Measurements from ENCODE around the gene SPC24. TPM values are rescaled to one million over a fixed set of nuclear protein-coding genes. Genes with fewer than 3 reads are reported as not detected.
A peak's percentile ranks its signal among the peaks of the same experiment; 100 is the strongest.
"Not testable (repeated sequence)": the region's sequence is repeated elsewhere in the genome, so short reads cannot be mapped to it uniquely, and the experiment has no call there.

Gene SPC24
- total RNA-seq, 1 donor from 2014 or later = 12.0 TPM

GRCh38 chr19:11191934-11192333, 36.4 kb upstream of the SPC24 start:
- no peak overlapping the region for H3K9ac ChIP-seq (ENCODE audit: low read depth in 1 of 3, low read length in 3 of 3)
- H3K36me3 ChIP-seq (ENCODE audit: control insufficient read depth in 3 of 3, insufficient read depth in 3 of 3, low read length in 3 of 3) = peaks cover 18 to 32% (median 23%) of the 10 kb centered on the region in 3 donors
- H3K4me3 ChIP-seq (ENCODE audit: low read length in 3 of 3) = no peak overlapping the region
- no peaks in the 10 kb centered on the region for H3K27me3 ChIP-seq (ENCODE audit: control insufficient read depth in 3 of 3, insufficient read depth in 3 of 3, low read length in 3 of 3)
- peaks cover 0 to 3% (median 0%) of the 10 kb centered on the region in 3 donors for H3K9me3 ChIP-seq (ENCODE audit: control insufficient read depth in 3 of 3, low read length in 3 of 3)
- H3K4me1 ChIP-seq (ENCODE audit: control insufficient read depth in 3 of 3, insufficient read depth in 3 of 3, low read length in 3 of 3) = peaks cover 37 to 41% (median 41%) of the 10 kb centered on the region in 3 donors
- peak overlapping the region; percentile 68 for H3K27ac ChIP-seq (ENCODE audit: low read depth, low read length)

GRCh38 chr19:11191273-11191755, 35.7 kb upstream of the SPC24 start:
- H3K4me1 ChIP-seq (ENCODE audit: control insufficient read depth in 3 of 3, insufficient read depth in 3 of 3, low read length in 3 of 3) = peaks cover 35 to 37% (median 37%) of the 10 kb centered on the region in 3 donors
- H3K4me3 ChIP-seq (ENCODE audit: low read length in 3 of 3) = peak overlapping the region in 1 of 3 donors; percentile 10
- H3K9ac ChIP-seq (ENCODE audit: low read depth in 1 of 3, low read length in 3 of 3) = no peak overlapping the region
- H3K36me3 ChIP-seq (ENCODE audit: control insufficient read depth in 3 of 3, insufficient read depth in 3 of 3, low read length in 3 of 3) = peaks cover 22 to 32% (median 23%) of the 10 kb centered on the region in 3 donors
- peak overlapping the region; percentile 68 for H3K27ac ChIP-seq (ENCODE audit: low read depth, low read length)
- H3K9me3 ChIP-seq (ENCODE audit: control insufficient read depth in 3 of 3, low read length in 3 of 3) = peaks cover 0 to 3% (median 0%) of the 10 kb centered on the region in 3 donors
- no peaks in the 10 kb centered on the region for H3K27me3 ChIP-seq (ENCODE audit: control insufficient read depth in 3 of 3, insufficient read depth in 3 of 3, low read length in 3 of 3)

- Histone ChIP-seq H3K27me3 (ENCODE audit: control insufficient read depth in 3 of 3, insufficient read depth in 3 of 3, low read length in 3 of 3) (no peaks in the 10 kb centered on the region), H3K4me1 (ENCODE audit: control insufficient read depth in 3 of 3, insufficient read depth in 3 of 3, low read length in 3 of 3) (peaks cover 32 to 33% (median 33%) of the 10 kb centered on the region in 3 donors), H3K36me3 (ENCODE audit: control insufficient read depth in 3 of 3, insufficient read depth in 3 of 3, low read length in 3 of 3) (peaks cover 22 to 37% (median 22%) of the 10 kb centered on the region in 3 donors), H3K9me3 (ENCODE audit: control insufficient read depth in 3 of 3, low read length in 3 of 3) (peaks cover 0 to 3% (median 0%) of the 10 kb centered on the region in 3 donors), H3K9ac (ENCODE audit: low read depth in 1 of 3, low read length in 3 of 3) (no peak overlapping the region), H3K4me3 (ENCODE audit: low read length in 3 of 3) (no peak overlapping the region), H3K27ac (ENCODE audit: low read depth, low read length) (peak overlapping the region; percentile 68)
These were observed 34.9 kb upstream of the SPC24 start for GRCh38 chr19:11190501-11190900.

- Histone ChIP-seq H3K9ac (ENCODE audit: low read depth in 1 of 3, low read length in 3 of 3) (no peak overlapping the region), H3K27ac (ENCODE audit: low read depth, low read length) (no peak overlapping the region), H3K27me3 (ENCODE audit: control insufficient read depth in 3 of 3, insufficient read depth in 3 of 3, low read length in 3 of 3) (no peaks in the 10 kb centered on the region), H3K4me1 (ENCODE audit: control insufficient read depth in 3 of 3, insufficient read depth in 3 of 3, low read length in 3 of 3) (peaks cover 18 to 21% (median 18%) of the 10 kb centered on the region in 3 donors), H3K4me3 (ENCODE audit: low read length in 3 of 3) (no peak overlapping the region), H3K36me3 (ENCODE audit: control insufficient read depth in 3 of 3, insufficient read depth in 3 of 3, low read length in 3 of 3) (peaks cover 11 to 27% (median 12%) of the 10 kb centered on the region in 3 donors), H3K9me3 (ENCODE audit: control insufficient read depth in 3 of 3, low read length in 3 of 3) (peaks cover 0 to 3% (median 0%) of the 10 kb centered on the region in 3 donors)
These were observed 31.9 kb upstream of the SPC24 start for GRCh38 chr19:11187441-11187840.

- Histone ChIP-seq H3K9me3 (ENCODE audit: control insufficient read depth in 3 of 3, low read length in 3 of 3) (no peaks in the 10 kb centered on the region), H3K4me3 (ENCODE audit: low read length in 3 of 3) (no peak overlapping the region), H3K9ac (ENCODE audit: low read depth in 1 of 3, low read length in 3 of 3) (no peak overlapping the region), H3K36me3 (ENCODE audit: control insufficient read depth in 3 of 3, insufficient read depth in 3 of 3, low read length in 3 of 3) (peaks cover 7 to 24% (median 12%) of the 10 kb centered on the region in 3 donors), H3K4me1 (ENCODE audit: control insufficient read depth in 3 of 3, insufficient read depth in 3 of 3, low read length in 3 of 3) (peaks cover 13 to 18% (median 15%) of the 10 kb centered on the region in 3 donors), H3K27me3 (ENCODE audit: control insufficient read depth in 3 of 3, insufficient read depth in 3 of 3, low read length in 3 of 3) (no peaks in the 10 kb centered on the region), H3K27ac (ENCODE audit: low read depth, low read length) (no peak overlapping the region)
These were observed 27.4 kb upstream of the SPC24 start for GRCh38 chr19:11182994-11183393.

GRCh38 chr19:11181488-11181887, 25.9 kb upstream of the SPC24 start:
- Histone ChIP-seq H3K36me3 (ENCODE audit: control insufficient read depth in 3 of 3, insufficient read depth in 3 of 3, low read length in 3 of 3) (peaks cover 8 to 29% (median 19%) of the 10 kb centered on the region in 3 donors), H3K27ac (ENCODE audit: low read depth, low read length) (no peak overlapping the region), H3K4me1 (ENCODE audit: control insufficient read depth in 3 of 3, insufficient read depth in 3 of 3, low read length in 3 of 3) (peaks cover 13 to 18% (median 15%) of the 10 kb centered on the region in 3 donors), H3K9me3 (ENCODE audit: control insufficient read depth in 3 of 3, low read length in 3 of 3) (no peaks in the 10 kb centered on the region), H3K27me3 (ENCODE audit: control insufficient read depth in 3 of 3, insufficient read depth in 3 of 3, low read length in 3 of 3) (no peaks in the 10 kb centered on the region), H3K9ac (ENCODE audit: low read depth in 1 of 3, low read length in 3 of 3) (no peak overlapping the region), H3K4me3 (ENCODE audit: low read length in 3 of 3) (no peak overlapping the region)

GRCh38 chr19:11180975-11181374, 25.4 kb upstream of the SPC24 start:
- not testable (repeated sequence) for H3K27me3 ChIP-seq (ENCODE audit: control insufficient read depth in 3 of 3, insufficient read depth in 3 of 3, low read length in 3 of 3); H3K9me3 ChIP-seq (ENCODE audit: control insufficient read depth in 3 of 3, low read length in 3 of 3); H3K4me3 ChIP-seq (ENCODE audit: low read length in 3 of 3); H3K9ac ChIP-seq (ENCODE audit: low read depth in 1 of 3, low read length in 3 of 3); H3K27ac ChIP-seq (ENCODE audit: low read depth, low read length)
- peaks cover 13 to 18% (median 15%) of the 10 kb centered on the region in 3 donors for H3K4me1 ChIP-seq (ENCODE audit: control insufficient read depth in 3 of 3, insufficient read depth in 3 of 3, low read length in 3 of 3)
- peaks cover 12 to 33% (median 22%) of the 10 kb centered on the region in 3 donors for H3K36me3 ChIP-seq (ENCODE audit: control insufficient read depth in 3 of 3, insufficient read depth in 3 of 3, low read length in 3 of 3)

- H3K9ac ChIP-seq (ENCODE audit: low read depth in 1 of 3, low read length in 3 of 3) = no peak overlapping the region
- H3K36me3 ChIP-seq (ENCODE audit: control insufficient read depth in 3 of 3, insufficient read depth in 3 of 3, low read length in 3 of 3) = peaks cover 15 to 29% (median 25%) of the 10 kb centered on the region in 3 donors
- no peaks in the 10 kb centered on the region for H3K9me3 ChIP-seq (ENCODE audit: control insufficient read depth in 3 of 3, low read length in 3 of 3)
- no peak overlapping the region for H3K4me3 ChIP-seq (ENCODE audit: low read length in 3 of 3)
- peaks cover 13 to 18% (median 15%) of the 10 kb centered on the region in 3 donors for H3K4me1 ChIP-seq (ENCODE audit: control insufficient read depth in 3 of 3, insufficient read depth in 3 of 3, low read length in 3 of 3)
- no peaks in the 10 kb centered on the region for H3K27me3 ChIP-seq (ENCODE audit: control insufficient read depth in 3 of 3, insufficient read depth in 3 of 3, low read length in 3 of 3)
- peak overlapping the region; percentile 51 for H3K27ac ChIP-seq (ENCODE audit: low read depth, low read length)
These were observed 24.8 kb upstream of the SPC24 start for GRCh38 chr19:11180346-11180745.

GRCh38 chr19:11179716-11180297, 24.2 kb upstream of the SPC24 start:
- H3K27me3 ChIP-seq (ENCODE audit: control insufficient read depth in 3 of 3, insufficient read depth in 3 of 3, low read length in 3 of 3) = no peaks in the 10 kb centered on the region
- no peak overlapping the region for H3K4me3 ChIP-seq (ENCODE audit: low read length in 3 of 3)
- peak overlapping the region; percentile 51 for H3K27ac ChIP-seq (ENCODE audit: low read depth, low read length)
- H3K9ac ChIP-seq (ENCODE audit: low read depth in 1 of 3, low read length in 3 of 3) = no peak overlapping the region
- peaks cover 13 to 18% (median 15%) of the 10 kb centered on the region in 3 donors for H3K4me1 ChIP-seq (ENCODE audit: control insufficient read depth in 3 of 3, insufficient read depth in 3 of 3, low read length in 3 of 3)
- H3K9me3 ChIP-seq (ENCODE audit: control insufficient read depth in 3 of 3, low read length in 3 of 3) = no peaks in the 10 kb centered on the region
- peaks cover 15 to 29% (median 25%) of the 10 kb centered on the region in 3 donors for H3K36me3 ChIP-seq (ENCODE audit: control insufficient read depth in 3 of 3, insufficient read depth in 3 of 3, low read length in 3 of 3)

- peaks cover 20 to 34% (median 32%) of the 10 kb centered on the region in 3 donors for H3K36me3 ChIP-seq (ENCODE audit: control insufficient read depth in 3 of 3, insufficient read depth in 3 of 3, low read length in 3 of 3)
- H3K4me1 ChIP-seq (ENCODE audit: control insufficient read depth in 3 of 3, insufficient read depth in 3 of 3, low read length in 3 of 3) = peaks cover 13 to 18% (median 15%) of the 10 kb centered on the region in 3 donors
- not testable (repeated sequence) for H3K9me3 ChIP-seq (ENCODE audit: control insufficient read depth in 3 of 3, low read length in 3 of 3); H3K27me3 ChIP-seq (ENCODE audit: control insufficient read depth in 3 of 3, insufficient read depth in 3 of 3, low read length in 3 of 3); H3K9ac ChIP-seq (ENCODE audit: low read depth in 1 of 3, low read length in 3 of 3); H3K27ac ChIP-seq (ENCODE audit: low read depth, low read length); H3K4me3 ChIP-seq (ENCODE audit: low read length in 3 of 3)
These were observed 23.5 kb upstream of the SPC24 start for GRCh38 chr19:11179145-11179465.
